Loucy (cell line): ENCODE measurements around the gene EPHA2.

Experiments used
- H2AFZ ChIP-seq: fragments of 200-600 bp; sonication (generic); 2 replicates; pipeline ENCODE4 v1.6.0; 2016; ENCODE audit warnings: antibody characterized with exemption, mild to moderate bottlenecking, low read length, moderate library complexity
- H3F3A ChIP-seq: fragments of 200-600 bp; 2 replicates; pipeline ENCODE4 v1.6.0; 2016; ENCODE audit warnings: antibody characterized with exemption, low read depth, mild to moderate bottlenecking
- H3K27me3 ChIP-seq: fragments of 200-600 bp; sonication (generic); 2 replicates; pipeline ENCODE4 v1.6.1; 2014; ENCODE audit warnings: low read length, mild to moderate bottlenecking; ENCODE audit not compliant: insufficient read depth, poor library complexity, severe bottlenecking
- H3K36me3 ChIP-seq: fragments of 200-600 bp; sonication (generic); 2 replicates; pipeline ENCODE4 v1.6.1; 2016; ENCODE audit warnings: low read length; ENCODE audit not compliant: insufficient read depth
- H3K4me1 ChIP-seq: fragments of 200-600 bp; sonication (generic); 2 replicates; pipeline ENCODE4 v1.5.1; 2014; ENCODE audit warnings: low read length, mild to moderate bottlenecking; ENCODE audit not compliant: insufficient read depth, poor library complexity, severe bottlenecking
- H3K4me2 ChIP-seq: fragments of 200-600 bp; sonication (generic); 2 replicates; pipeline ENCODE4 v1.6.0; 2014; ENCODE audit warnings: antibody characterized with exemption, low read length, low read depth, mild to moderate bottlenecking; ENCODE audit not compliant: poor library complexity, severe bottlenecking
- H3K4me3 ChIP-seq: fragments of 200-600 bp; sonication (generic); 2 replicates; pipeline ENCODE4 v1.5.1; 2014; ENCODE audit warnings: low read length, mild to moderate bottlenecking, mixed read lengths; ENCODE audit not compliant: poor library complexity, severe bottlenecking
- H3K79me2 ChIP-seq: fragments of 200-600 bp; sonication (generic); 2 replicates; pipeline ENCODE4 v1.6.1; 2014; ENCODE audit warnings: low read length; ENCODE audit not compliant: insufficient read depth
- H3K9ac ChIP-seq: fragments of 200-600 bp; sonication (generic); 2 replicates; pipeline ENCODE4 v1.6.0; 2014; ENCODE audit warnings: mild to moderate bottlenecking, low read depth, low read length, moderate library complexity; ENCODE audit not compliant: poor library complexity, severe bottlenecking
- H3K9me2 ChIP-seq: fragments of 200-600 bp; sonication (generic); replicated peaks from 2 replicates; pipeline ENCODE4 v1.6.1; 2016; ENCODE audit warnings: low read depth, low read length, mixed read lengths
- H3K9me3 ChIP-seq: fragments of 200-600 bp; sonication (generic); 2 replicates; pipeline ENCODE4 v1.6.1; 2014; ENCODE audit warnings: mild to moderate bottlenecking, antibody characterized with exemption, low read length, low read depth; ENCODE audit not compliant: insufficient read depth
- H4K20me1 ChIP-seq: fragments of 200-600 bp; sonication (generic); 2 replicates; pipeline ENCODE4 v1.6.0; 2014; ENCODE audit warnings: antibody characterized with exemption, low read length, mild to moderate bottlenecking; ENCODE audit not compliant: insufficient read depth, poor library complexity, severe bottlenecking
- EZH2phosphoT487 ChIP-seq: fragments of 200-600 bp; IDR thresholded peaks from 2 replicates; pipeline ENCODE4 v1.6.1; 2018; ENCODE audit warnings: antibody characterized with exemption, mild to moderate bottlenecking, moderate library complexity, borderline replicate concordance
- TF ChIP-seq, protein P1 (sequence below): fragments of 200-600 bp; sonication (generic); conservative IDR thresholded peaks from 2 replicates; pipeline ENCODE4 v1.5.1; 2014; ENCODE audit warnings: mild to moderate bottlenecking, antibody characterized with exemption, low read length

EPHA2 gene

DNA sequence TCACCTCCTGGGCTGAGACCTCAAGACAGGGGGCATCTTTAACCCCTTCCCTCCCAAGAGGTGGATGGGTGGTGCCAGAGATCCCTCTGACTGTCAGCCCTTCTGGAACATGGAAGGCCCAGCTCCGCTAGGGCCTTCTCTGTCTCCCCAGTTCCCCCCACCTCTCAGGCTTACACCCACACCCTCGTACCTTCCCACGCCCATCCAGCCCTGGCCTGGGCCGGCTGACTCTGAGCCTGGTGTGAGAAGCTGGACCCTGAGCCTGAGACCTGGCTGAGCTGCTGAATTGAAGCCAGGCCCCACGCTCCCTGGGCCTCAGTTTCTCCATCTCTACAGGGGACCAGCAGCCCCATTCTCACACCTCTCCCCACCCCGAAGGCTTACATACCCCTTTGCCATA is 5.4 kb downstream of the EPHA2 start:
- Histone ChIP-seq H3K9ac (peak overlapping the region; percentile 17), H3K27me3 (no peaks in the 10 kb centered on the region), H3K4me3 (no peak overlapping the region), H3F3A (no peaks in the 10 kb centered on the region), H3K4me1 (peaks cover 22% of the 10 kb centered on the region), H3K79me2 (no peaks in the 10 kb centered on the region), H4K20me1 (no peaks in the 10 kb centered on the region), H3K9me3 (no peaks in the 10 kb centered on the region), H2AFZ (no peak overlapping the region), H3K36me3 (no peaks in the 10 kb centered on the region), H3K9me2 (no peaks in the 10 kb centered on the region), H3K4me2 (peak overlapping the region; percentile 47)
- TF ChIP-seq EZH2phosphoT487: no peak
- TF ChIP-seq, protein P1, sequence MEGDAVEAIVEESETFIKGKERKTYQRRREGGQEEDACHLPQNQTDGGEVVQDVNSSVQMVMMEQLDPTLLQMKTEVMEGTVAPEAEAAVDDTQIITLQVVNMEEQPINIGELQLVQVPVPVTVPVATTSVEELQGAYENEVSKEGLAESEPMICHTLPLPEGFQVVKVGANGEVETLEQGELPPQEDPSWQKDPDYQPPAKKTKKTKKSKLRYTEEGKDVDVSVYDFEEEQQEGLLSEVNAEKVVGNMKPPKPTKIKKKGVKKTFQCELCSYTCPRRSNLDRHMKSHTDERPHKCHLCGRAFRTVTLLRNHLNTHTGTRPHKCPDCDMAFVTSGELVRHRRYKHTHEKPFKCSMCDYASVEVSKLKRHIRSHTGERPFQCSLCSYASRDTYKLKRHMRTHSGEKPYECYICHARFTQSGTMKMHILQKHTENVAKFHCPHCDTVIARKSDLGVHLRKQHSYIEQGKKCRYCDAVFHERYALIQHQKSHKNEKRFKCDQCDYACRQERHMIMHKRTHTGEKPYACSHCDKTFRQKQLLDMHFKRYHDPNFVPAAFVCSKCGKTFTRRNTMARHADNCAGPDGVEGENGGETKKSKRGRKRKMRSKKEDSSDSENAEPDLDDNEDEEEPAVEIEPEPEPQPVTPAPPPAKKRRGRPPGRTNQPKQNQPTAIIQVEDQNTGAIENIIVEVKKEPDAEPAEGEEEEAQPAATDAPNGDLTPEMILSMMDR: no peak

DNA sequence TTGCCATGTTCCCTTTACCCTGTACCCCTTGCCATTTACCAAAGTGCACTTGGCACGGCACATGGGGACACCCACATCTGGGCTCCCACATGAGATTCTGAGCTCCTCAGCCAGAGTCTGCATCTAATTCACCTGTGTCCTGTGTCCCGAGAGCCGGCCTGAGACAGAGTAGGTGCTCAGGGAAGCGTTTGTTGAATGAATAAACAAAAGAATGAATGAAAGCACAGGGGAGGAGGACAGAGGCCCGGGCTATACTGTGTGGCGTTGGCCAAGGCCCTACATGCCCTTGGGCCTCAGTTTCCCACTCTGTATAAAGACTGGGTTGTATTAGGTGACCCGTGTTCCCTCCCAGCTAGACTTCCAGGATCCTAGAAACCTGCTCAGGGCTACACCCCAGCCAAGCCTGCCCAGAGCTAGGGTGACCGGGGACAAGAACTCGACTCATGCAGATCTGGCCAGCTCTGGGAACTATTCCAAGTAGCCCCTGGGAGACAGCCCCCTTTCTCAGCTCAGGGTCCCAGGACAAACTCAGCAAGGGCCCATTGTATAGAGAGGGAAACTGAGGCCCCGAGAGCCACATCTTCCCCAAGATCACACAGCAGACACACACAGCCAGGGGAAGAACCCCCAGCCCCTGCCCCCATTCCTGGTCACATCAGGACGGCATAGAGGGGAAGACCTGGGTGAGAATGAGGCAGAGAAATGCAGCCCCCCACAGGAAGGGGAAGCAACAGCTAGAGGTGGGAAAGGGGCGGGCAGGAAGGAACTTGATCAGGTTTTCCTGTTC is 6.0 kb downstream of the EPHA2 start:
- H2AFZ ChIP-seq: no peak overlapping the region
- H3K79me2 ChIP-seq: no peaks in the 10 kb centered on the region
- H3K9me3 ChIP-seq: no peaks in the 10 kb centered on the region
- no peaks in the 10 kb centered on the region for H3K9me2 ChIP-seq
- peaks cover 22% of the 10 kb centered on the region for H3K4me1 ChIP-seq
- H3F3A ChIP-seq: no peaks in the 10 kb centered on the region
- no peak for TF ChIP-seq EZH2phosphoT487
- TF ChIP-seq, protein P1: no peak
- H3K4me2 ChIP-seq: peak overlapping the region; percentile 47
- no peak overlapping the region for H3K9ac ChIP-seq
- H3K27me3 ChIP-seq: no peaks in the 10 kb centered on the region
- no peak overlapping the region for H3K4me3 ChIP-seq
- no peaks in the 10 kb centered on the region for H4K20me1 ChIP-seq
- H3K36me3 ChIP-seq: no peaks in the 10 kb centered on the region

DNA sequence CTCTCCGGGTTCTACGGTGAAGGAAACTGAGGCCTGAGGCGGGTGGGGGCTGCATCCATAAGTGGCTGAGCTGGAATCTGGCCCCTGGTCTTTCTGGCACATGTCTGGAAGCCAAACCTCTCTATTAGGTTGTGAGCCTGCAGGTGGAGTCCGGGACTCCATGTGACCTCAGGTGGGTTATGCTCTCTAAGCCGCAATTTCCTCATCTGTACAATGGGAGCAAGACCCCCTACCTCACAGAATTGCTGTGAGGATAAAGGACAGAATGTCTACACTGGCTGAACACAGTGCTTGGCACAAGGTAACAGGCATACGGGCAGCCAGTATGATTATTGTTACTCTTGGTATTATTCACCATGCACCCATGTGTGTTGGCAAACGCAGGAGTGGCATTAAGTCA is 6.7 kb downstream of the EPHA2 start:
- Histone ChIP-seq H4K20me1 (no peaks in the 10 kb centered on the region), H3K79me2 (no peaks in the 10 kb centered on the region), H3K9me2 (no peaks in the 10 kb centered on the region), H3K9ac (no peak overlapping the region), H3K27me3 (no peaks in the 10 kb centered on the region), H3K4me3 (no peak overlapping the region), H3K36me3 (no peaks in the 10 kb centered on the region), H3K4me1 (peaks cover 25% of the 10 kb centered on the region), H3K9me3 (no peaks in the 10 kb centered on the region), H3K4me2 (no peak overlapping the region), H3F3A (no peaks in the 10 kb centered on the region), H2AFZ (no peak overlapping the region)
- TF ChIP-seq EZH2phosphoT487: no peak
- TF ChIP-seq, protein P1: no peak
